Erythroblast (primary cell): Measurements from ENCODE around the gene ARTN.

Experiments used
- GATA1 ChIP-seq: IDR thresholded peaks from 2 replicates; pipeline ENCODE4 v1.6.1; 2011; ENCODE audit warnings: low read depth, mild to moderate bottlenecking, control low read depth, low read length, moderate library complexity
- POLR2A ChIP-seq: IDR thresholded peaks from 2 replicates; pipeline ENCODE4 v1.6.1; 2011; ENCODE audit warnings: mild to moderate bottlenecking, low read length

DNA sequence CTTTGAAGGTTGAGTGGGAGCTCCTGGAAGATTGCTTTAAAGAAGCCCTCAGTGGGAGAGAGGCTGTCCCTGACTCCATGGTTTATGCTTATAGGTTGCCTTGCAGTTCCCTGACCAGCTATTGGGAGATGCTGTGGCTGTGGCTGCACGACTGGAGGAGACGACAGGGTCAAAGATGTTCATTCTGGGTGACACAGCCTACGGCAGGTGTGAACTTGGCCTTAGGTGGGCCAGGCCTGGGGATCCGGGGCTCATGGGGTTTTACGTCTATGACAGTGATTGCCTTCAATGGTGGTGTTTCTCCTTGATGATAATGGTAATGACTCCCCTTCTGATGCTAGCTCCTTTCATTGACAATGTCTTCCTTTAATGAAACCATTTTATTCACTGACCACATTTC is 36.9 kb downstream of the ARTN start:
- TF ChIP-seq POLR2A (no peak), GATA1 (no peak)
